Fibroblast of skin of right quadriceps (primary cell): ENCODE measurements around the gene CAPN8.
A peak's percentile ranks its signal among the peaks of the same experiment; 100 is the strongest.

Experiments used
- DNase-seq: peaks from one replicate; pipeline ENCODE4 v3.0.0-alpha.2; 2013

Gene CAPN8

DNA sequence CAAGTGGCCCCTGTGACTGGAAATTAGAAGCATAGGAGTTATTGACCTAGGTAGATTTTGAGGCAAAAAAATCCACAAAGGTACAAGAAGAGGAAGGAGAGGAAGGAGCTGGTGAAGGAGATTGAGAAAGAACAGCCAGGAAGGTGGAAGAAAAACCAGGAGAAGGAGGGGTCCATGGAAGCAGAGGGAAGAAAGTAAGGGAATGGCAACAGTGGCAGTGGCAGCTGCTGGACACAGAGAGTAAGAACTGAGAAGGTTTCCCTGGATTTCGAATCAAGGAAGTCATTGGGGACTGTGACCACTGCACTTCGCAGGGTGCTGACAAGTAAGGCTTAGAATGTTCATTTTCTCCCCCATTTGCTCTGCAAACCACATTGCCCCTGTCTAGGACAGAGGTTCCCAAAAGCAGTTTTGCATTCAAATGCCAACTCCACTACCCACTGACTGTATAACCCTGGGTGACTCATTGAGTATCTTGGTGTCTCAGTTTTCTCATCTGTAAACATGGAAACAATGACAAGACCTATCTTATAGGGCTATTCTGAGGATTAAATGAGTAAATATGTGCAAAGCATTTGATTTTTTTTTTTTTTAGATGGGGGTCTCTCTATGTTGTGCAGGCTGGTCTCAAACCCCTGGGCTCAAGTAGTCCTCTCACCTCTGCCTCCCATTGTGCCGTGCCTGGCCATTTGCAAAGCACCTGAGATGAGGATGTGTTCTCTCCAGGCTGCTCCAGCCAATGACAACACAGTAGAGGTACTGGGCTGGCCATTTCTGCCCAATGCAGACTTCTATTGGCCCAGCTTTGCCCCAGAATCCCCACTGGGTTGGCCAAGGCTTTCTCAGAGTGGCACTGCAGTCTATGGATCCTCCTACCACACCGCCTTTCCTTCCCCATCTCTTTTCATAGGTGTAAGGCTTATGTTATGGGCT, 37.5 kb upstream of the CAPN8 start:
- DNase-seq = peak; percentile 78

DNA sequence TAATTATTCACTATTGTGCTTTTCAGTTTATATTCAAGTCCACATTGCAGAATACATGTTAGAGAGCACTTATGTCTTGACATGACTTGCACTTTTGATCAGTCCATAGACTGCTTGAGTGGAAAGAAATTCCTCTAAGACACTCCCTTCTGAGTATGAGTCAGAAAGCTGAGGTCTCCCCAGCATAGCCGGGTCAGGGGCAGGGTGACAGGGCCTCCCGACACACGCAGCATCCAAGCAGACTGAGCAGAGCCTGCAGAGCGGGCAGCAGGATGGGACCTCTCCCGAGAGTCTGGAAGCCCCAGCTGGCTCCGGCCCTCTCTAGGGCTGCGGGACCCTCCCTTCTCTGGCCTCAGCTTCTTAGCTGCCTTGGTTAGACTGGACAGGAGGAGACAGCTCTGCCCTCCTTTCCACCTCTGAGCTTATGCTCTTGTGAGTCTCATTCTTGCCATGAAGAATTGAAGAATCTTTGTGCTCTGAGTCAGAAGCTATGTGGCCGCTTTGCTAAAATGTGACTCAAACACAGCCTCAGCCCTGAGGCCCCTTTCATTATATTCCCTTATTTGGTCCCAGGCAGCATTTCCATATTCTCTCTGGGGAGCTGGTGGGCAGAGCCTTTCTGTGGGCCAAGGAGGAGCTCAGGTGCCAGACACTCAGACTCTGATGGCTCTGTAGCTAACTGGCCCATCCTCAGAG, 35.6 kb upstream of the CAPN8 start:
- peak; percentile 99 for DNase-seq

DNA sequence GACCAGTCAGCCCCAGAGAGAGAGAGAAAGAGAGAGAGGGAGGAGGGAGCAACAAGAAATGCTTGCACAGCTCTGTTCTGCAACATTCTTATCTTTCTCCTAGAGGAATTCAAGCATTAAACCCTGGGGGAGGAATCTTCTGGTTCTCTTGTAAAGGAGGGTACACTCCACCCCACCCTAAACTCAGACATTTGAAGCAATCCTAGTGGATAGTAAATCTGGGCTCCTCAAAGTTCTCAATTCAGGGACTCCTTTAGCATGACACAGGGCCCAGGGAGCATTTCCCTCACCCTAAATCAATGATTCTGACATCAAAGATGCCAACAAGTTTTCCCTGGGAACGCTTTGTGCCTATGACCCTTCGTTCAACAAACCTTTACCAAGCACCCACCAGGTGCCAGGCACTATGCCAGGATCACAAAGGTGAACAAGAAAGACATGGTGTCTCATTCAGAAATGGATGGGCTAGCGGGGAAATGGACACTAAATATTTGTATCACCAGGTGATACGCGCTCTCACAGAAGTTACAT, 35.0 kb upstream of the CAPN8 start:
- DNase-seq = peak; percentile 66

DNA sequence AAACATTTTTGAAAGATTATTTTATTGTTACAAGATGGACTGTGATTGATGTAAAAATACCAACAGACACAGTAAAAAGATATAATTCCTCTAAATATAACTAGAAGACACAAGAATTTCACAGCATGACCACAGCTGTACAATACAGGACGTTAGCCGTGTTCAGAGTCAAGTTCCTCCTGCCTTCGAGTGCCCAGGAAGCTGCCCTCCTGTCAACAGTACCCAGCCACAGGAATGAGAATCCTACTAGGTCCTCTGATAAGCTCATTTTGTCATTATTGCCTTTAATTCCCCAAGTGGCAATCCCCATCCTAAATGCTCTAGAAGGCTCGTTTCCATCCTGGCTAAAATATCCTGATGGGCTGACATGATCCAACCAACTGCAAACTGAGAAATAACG, 30.4 kb upstream of the CAPN8 start:
- DNase-seq = no peak

GRCh38 chr1:223695014-223695548, 29.6 kb upstream of the CAPN8 start:
- no peak for DNase-seq

GRCh38 chr1:223691121-223691520, 25.6 kb upstream of the CAPN8 start:
- DNase-seq = no peak

DNA sequence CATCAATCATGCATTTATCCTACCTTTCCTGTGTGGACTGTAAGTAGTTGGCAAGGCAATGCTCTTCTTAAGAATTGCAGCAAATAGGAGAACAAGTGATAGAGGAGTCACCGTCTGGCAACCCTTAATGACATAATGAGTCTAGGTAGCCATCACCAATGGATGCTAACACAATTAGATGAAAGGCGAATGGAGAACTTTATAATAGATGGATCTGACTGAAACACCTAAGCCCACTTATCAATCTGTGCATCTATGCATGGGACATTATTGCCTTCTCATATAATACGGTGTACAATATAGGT, 18.9 kb upstream of the CAPN8 start:
- no peak for DNase-seq

DNA sequence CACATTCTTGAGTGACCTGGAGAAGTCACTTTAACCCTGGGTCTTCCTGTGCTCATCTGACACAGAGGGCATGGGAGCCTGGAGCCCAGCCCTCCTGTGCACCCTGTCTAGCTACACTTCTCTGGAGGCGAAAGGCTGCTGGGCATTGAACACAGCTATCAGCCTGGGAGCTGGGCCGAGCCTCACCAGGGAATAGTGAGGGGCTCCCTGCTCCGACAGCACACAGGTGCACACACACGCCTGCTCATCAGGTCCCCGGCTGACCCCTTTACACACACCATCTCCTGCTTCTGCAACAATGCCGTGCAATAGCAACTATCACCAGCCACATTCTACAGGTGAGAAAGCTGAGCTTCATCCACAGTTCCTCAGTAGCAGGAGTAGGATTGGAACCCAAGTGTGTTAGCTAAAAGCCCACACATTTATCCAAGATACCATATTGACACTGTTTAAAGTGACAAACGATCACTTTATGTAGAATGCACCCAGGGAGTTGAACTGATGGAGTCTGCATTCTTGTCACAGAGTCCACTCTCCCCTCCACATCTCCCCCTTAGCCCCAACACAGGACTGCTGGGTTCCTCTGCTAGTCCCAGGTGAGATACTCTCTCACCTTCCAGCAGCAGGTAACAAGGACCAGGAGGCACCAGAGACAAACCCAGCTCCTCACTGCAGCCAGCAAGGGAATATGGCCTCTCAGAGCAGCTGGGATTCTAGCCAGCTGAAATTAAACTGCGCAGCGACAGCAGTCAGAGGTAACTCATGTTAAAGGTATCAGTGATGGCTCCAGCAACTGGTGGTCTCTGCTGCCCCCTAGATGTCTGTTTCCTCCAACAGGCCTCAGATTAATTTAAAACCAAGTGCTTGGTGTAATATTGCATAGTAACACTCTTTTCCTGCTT, 18.3 kb upstream of the CAPN8 start:
- peak; percentile 46 for DNase-seq

GRCh38 chr1:223682502-223682901, 17.0 kb upstream of the CAPN8 start:
- DNase-seq = no peak

GRCh38 chr1:223680188-223680587, 14.7 kb upstream of the CAPN8 start:
- DNase-seq = no peak

DNA sequence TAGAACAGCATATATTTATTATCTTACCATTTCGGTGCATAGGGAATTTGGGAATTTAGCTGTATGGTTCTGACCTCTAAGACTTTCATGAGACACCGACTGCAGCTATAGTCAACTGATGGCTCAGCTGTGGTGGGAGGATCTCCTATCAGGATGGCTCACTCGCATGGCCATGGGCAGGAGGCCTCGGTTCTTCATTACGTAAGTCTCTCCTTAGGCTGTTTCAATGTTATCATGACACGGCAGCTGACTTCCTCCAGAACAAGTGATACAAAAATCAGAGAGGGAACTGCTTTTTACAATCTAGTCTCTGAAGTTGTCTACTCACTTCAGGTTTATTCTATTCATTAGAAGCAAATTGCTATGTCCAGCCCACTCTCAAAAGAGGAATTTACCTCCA, 13.3 kb upstream of the CAPN8 start:
- DNase-seq = no peak

GRCh38 chr1:223674119-223674890, 8.8 kb upstream of the CAPN8 start:
- no peak for DNase-seq

DNA sequence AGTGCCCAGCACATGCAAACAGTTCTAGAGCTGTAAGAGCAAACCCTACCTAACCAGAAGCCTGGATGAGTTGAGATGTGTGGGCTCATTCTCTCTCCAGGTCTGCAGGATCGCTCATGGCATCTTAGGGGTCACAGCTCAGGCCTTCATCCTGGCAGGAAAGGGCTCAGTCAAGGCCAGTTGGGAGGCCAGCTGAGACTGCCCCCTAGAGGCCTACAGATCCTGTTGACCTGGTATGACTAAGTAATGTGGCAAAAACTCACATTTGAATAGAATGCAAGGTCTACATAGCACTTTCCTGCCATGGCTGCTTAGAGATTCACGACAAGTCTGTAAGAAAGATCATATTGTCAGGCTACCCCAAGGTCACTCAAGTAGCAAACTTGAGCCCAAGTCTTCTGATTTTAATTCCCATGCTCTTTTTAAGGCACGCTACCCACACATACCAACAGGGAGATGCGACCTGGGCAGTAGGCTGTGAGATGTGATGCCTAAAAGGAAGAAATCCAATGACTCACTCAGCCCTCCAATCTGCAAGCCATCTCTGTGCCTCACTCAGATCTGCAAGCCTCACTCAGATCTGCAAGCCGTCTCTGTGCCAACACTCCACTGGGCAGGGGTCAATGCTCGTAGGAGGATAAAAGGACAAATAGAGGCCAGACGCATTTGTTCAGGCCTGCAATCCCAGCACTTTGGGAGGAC, 5.1 kb upstream of the CAPN8 start:
- DNase-seq = peak; percentile 50

DNA sequence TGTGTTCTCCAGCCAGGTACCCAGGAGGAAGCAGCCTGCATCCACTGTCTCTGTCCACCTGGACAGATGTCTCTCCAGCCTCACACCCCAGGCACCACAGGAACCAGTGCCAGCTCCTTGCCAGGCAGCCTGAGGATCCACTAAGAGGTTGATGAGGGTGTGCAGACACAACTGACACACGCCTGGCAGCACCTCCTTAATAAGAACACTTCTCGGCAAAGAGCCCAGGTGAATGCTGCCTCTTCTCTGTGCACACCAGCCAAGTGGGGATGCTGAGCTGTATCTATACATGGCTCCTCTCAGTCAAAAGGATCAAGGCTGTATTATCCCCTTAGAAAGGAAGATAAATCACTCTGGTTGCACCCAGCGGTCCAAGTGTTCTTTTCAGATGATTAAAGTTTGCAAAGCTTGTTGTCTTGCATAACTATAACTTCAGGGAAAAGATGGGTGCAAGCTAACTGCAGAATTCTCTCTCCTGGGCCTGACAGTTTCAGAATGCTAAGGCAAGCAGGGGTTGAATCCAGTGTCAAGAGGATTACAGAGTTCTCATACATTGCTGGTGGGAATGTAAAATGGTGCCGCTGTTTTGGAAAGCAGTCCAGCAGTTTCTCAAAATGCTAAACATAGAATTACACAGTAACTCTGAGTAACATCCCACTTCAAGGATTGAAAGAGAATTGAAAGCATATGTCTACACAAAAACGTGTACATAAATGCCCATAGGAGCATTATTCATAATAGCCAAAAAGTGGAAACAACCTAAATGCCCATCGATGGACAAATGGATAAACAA, 3.7 kb upstream of the CAPN8 start:
- no peak for DNase-seq

DNA sequence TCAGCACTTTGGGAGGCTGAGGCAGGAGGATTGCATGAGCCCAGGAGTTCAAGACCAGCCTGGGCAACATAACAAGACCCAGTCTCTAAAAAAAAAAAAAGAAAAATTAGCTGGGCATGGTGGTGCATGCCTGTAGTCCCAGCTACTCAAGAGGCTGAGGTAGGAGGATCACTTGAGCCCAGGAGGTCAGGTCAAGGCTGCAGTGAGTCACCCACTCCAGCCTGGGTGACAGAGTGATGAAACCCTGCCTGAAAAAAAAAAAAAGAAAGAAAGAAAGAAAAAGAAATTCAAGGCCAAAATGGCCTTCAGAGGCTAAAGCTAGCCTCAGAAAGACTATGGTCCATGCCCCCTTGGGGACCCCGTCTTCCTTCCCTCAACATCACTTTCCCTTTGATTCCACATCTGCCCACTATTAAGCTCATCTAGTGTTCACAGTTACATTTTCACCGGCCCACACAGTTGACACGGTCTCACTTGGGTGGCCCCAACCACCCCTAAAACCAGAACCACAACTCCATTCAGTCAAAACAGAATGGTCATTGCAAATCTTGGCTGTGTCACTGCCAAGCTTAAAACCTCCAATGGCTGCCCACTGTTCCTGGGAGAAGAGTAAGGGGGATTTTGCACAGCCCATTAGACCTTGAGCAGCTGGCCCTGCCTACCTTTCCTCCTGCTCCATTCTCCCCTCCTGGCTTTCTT, 2.1 kb upstream of the CAPN8 start:
- no peak for DNase-seq

DNA sequence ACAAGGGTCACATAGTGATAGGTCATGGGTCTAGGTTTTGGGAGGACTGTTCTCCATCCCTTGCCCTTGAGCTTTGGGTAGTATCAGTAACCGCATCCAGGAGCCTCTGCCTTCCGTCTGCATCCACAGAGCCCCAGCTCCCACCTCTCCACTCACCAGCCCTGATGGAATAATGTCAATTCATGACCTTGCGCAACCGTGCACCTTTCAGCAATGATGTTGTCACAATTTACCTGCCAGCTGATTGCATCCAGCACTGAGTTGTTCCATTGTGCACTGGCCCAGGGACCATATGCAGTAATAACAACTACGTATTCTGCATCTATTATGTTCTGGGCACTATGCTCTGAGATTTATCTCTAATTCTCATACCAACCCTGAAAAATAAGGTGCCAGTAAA, 1.4 kb downstream of the CAPN8 start:
- DNase-seq = no peak

- no peak for DNase-seq
Observed at GRCh38 chr1:223662943-223663342, 2.6 kb downstream of the CAPN8 start.

- DNase-seq = no peak
Observed at GRCh38 chr1:223659711-223660110, 5.8 kb downstream of the CAPN8 start.

DNA sequence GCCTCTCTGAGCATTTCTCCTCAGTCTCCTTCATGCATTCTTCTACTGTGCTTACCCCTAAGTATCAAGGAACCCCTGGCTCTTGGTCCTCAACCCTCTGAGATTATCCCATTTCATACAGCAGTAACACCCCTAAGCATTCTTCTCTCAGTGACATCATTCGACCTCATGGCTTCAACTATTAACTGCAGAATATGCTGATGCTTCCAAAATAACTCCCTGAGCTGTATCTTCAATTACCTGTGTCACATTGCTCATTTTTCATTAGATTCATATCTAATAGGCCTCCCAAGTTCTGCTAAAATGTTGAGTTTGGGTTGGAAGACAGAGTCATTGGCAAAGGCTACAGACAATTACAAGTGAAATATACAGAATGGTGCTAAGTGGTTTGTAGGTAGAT, 7.5 kb downstream of the CAPN8 start:
- DNase-seq = no peak

- DNase-seq = no peak
Observed at GRCh38 chr1:223654083-223654482, 11.4 kb downstream of the CAPN8 start.
